ENCODE results near the gene HOGA1. TPM values are rescaled to one million over a fixed set of nuclear protein-coding genes. Genes with fewer than 3 reads are reported as not detected.
A peak's percentile ranks its signal among the peaks of the same experiment; 100 is the strongest.

The HOGA1 gene
- total RNA-seq, 3 donors from 2014 or later = 1.9 to 11.0 (median 2.3) TPM

DNA sequence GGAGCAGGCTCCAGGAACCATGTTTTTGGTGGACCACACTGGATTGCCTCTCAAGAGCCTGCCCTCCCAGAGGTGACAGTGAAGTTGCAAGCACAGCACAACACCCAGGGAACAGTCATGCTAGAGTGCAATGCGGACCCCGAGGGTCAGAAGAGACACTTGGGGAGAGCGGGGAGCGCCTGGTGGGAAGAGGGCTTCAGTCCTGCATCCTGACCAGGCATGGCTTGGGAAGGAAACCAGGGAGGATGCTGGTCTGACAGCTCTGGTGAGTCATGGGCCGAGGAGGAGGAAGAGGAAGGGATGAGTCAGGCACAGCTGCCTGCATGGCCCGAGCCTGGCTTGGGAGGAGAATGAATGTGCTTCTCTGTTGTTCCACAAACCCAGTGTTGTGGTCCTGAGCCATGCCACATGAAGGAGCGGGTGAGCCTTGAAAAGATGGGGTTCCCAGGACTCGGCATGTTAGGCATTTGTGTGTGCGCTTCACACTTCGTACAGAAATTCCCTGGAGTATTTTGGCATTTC lies 41.1 kb upstream of the HOGA1 start:
- Histone ChIP-seq H3K4me3 (peak overlapping the region in 1 of 3 donors; percentile 29), H3K27ac (peak overlapping the region; percentile 95 to 98), H3K27me3 (no peaks in the 10 kb centered on the region), H3K9me3 (no peaks in the 10 kb centered on the region), H3K36me3 (no peaks in the 10 kb centered on the region), H3K4me1 (peaks cover 14 to 23% of the 10 kb centered on the region in 2 donors)
- peak; percentile 63 to 85 for DNase-seq (ENCODE audit: low spot score in 2 of 2)
- TF ChIP-seq POLR2AphosphoS5 (IDR thresholded peaks at IDR 0.05) (peak; percentile 20 to 89 (median 69)), CTCF (IDR thresholded peaks at IDR 0.05) (no peak)
- intact Hi-C loops (cut with DNase I; ENCODE audit: low total_unique reads) = loop anchor here (10.0 kb wide), 1 partner anchor 78 kb away; no protein-coding TSS in a partner anchor

GRCh38 chr10:97546456-97547270 lies 37.5 kb upstream of the HOGA1 start:
- Histone ChIP-seq H3K27ac (peak overlapping the region; percentile 14 to 43), H3K9me3 (no peaks in the 10 kb centered on the region), H3K4me3 (no peak overlapping the region), H3K36me3 (no peaks in the 10 kb centered on the region), H3K27me3 (no peaks in the 10 kb centered on the region), H3K4me1 (peaks cover 21 to 23% of the 10 kb centered on the region in 2 donors)
- no peak for DNase-seq (ENCODE audit: low spot score in 2 of 2)
- TF ChIP-seq POLR2A (IDR thresholded peaks at IDR 0.05) = no peak
- TF ChIP-seq POLR2AphosphoS5 (IDR thresholded peaks at IDR 0.05) = no peak
- TF ChIP-seq CTCF (IDR thresholded peaks at IDR 0.05) = no peak
- intact Hi-C loops (cut with DNase I; ENCODE audit: low total_unique reads) = loop anchor here (10.0 kb wide), 1 partner anchor 82 kb away; no protein-coding TSS in a partner anchor

GRCh38 chr10:97547271-97547600 lies 37.0 kb upstream of the HOGA1 start:
- Histone ChIP-seq H3K27me3 (no peaks in the 10 kb centered on the region), H3K36me3 (no peaks in the 10 kb centered on the region), H3K9me3 (no peaks in the 10 kb centered on the region), H3K4me3 (no peak overlapping the region), H3K4me1 (peaks cover 19 to 20% of the 10 kb centered on the region in 2 donors), H3K27ac (peak overlapping the region; percentile 14 to 43)
- DNase-seq (ENCODE audit: low spot score in 2 of 2) = no peak
- TF ChIP-seq POLR2A (IDR thresholded peaks at IDR 0.05) = no peak
- no peak for TF ChIP-seq CTCF (IDR thresholded peaks at IDR 0.05)
- TF ChIP-seq POLR2AphosphoS5 (IDR thresholded peaks at IDR 0.05) = no peak
- intact Hi-C loops (cut with DNase I; ENCODE audit: low total_unique reads) = loop anchor here (10.0 kb wide), 1 partner anchor 82 kb away; no protein-coding TSS in a partner anchor

DNA sequence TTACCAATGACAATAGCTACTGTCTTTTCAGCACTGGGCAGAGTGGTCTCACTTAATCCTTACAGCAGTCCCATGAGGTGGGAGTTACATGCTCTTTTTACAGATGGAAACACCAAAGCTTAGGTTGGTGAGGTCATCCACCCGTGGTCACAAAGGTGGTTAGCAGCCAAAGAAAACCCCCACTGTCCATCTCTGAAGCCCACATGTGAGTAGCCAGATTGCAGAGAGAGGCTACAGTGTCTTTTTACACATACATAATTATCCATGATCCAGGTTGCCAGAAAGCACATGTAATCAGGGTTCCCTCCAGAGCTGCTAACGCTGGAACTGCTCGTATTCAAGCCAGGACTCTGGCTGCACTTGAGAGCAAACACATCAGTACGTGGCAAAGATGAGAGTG lies 36.2 kb upstream of the HOGA1 start:
- intact Hi-C loops (cut with DNase I; ENCODE audit: low total_unique reads) = loop anchor here (10.0 kb wide), 1 partner anchor 83 kb away; no protein-coding TSS in a partner anchor
- DNase-seq (ENCODE audit: low spot score in 2 of 2) = no peak
- H3K9me3 ChIP-seq = no peaks in the 10 kb centered on the region
- TF ChIP-seq CTCF (IDR thresholded peaks at IDR 0.05) (no peak), POLR2AphosphoS5 (IDR thresholded peaks at IDR 0.05) (no peak), POLR2A (IDR thresholded peaks at IDR 0.05) (no peak)
- H3K27me3 ChIP-seq = no peaks in the 10 kb centered on the region
- H3K27ac ChIP-seq = peak overlapping the region; percentile 43 to 95
- H3K4me1 ChIP-seq = peaks cover 12 to 13% of the 10 kb centered on the region in 2 donors
- H3K4me3 ChIP-seq = no peak overlapping the region
- no peaks in the 10 kb centered on the region for H3K36me3 ChIP-seq

Data from breast epithelium (tissue), 4 donors.